Endothelial cell of hepatic sinusoid (primary cell): ENCODE data around the gene STAT3.

Experiments used
- in situ Hi-C: cut with HindIII; loops from 2 replicates; pipeline ENCODE4 v1.10.0; 2017; ENCODE audit warnings: low sequenced_read_pairs

The STAT3 gene

GRCh38 chr17:42283241-42284023 is 104.8 kb downstream of the STAT3 start:
- in situ Hi-C loops, result no loop called here

- in situ Hi-C loops, result no loop called here
Measured at GRCh38 chr17:42282478-42283080, 105.7 kb downstream of the STAT3 start.

- in situ Hi-C loops, result no loop called here
Measured at GRCh38 chr17:42281571-42282096, 106.6 kb downstream of the STAT3 start.

DNA sequence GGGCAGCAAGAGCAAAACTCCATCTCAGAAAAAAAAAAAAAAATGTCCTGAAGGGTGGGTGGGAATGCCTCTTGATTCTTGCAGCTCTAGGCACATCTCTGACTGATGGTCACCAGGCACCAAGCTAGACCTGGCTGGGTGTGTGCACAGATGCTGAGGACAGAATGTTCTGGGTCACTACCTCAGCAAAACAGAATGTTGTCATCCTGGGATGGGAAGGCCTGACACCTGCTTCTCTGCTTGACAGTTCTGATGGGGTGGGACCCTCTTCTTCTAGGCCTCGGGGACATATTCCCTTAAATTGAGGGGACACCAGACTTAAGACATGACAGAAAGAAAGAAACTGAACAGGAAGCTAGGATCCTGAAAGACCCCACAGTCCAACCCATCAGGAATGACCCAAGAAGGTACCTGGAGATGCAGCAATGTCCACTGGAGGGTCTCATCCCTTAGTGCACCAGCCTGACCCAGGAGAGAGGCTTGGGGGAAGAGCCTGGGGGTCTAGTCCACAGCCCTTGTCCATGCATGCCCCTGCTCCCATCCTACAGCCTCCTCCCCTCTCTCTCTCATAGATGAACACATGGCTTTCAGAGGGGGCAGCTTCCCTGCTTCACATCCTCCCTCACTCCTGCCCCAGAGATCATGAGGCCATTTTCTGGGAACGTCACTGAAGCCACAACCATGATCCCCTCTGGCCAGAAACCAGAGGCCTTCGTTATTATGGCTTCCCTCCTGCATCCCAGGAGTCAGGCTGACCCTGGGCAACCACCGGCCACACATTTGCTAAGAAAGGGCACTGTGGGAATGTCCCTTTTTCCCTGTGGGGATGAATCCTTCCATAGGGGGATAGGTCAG is 108.2 kb downstream of the STAT3 start:
- in situ Hi-C loops, result no loop called here

DNA sequence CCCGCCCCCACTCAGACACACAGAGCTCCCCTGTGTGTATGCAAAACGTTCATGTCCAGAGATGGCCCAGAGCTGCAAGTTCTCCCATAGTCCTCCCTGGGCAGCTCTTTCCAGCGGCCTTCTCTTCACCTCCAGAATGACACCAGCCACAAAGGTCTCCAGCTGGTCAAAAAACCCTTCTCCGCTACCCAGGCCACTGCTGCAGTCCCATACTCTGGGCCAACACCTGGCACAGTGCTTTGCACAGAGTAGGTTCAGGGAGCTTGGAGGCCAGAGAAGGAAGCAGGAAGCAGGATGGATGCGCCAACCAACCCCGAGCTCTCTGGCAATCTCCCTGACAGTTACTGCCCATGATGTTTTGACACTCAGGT is 110.9 kb downstream of the STAT3 start:
- in situ Hi-C loops, result no loop called here

- in situ Hi-C loops, result no loop called here
Measured at GRCh38 chr17:42276609-42277341, 111.5 kb downstream of the STAT3 start.

DNA sequence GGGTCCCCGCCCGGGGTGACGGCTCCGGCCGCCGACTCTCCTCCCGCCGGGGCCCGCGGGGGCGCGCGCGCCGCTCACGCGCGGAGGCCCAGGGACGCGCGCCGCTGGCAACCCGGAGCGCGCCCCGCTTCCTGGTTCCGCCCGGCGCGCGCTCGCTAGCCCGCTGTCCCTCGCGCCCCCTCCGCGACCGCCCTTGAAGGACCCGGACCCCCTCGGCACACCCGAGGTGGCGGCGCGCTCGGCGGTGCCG is 112.0 kb downstream of the STAT3 start, which contains the start of gene STAT5B:
Gene STAT5B (minus strand): TSS at position 33 of the 250 bp plus-strand sequence. CDS start 44,264 bp downstream, outside the sequence.
- in situ Hi-C loops, result no loop called here

DNA sequence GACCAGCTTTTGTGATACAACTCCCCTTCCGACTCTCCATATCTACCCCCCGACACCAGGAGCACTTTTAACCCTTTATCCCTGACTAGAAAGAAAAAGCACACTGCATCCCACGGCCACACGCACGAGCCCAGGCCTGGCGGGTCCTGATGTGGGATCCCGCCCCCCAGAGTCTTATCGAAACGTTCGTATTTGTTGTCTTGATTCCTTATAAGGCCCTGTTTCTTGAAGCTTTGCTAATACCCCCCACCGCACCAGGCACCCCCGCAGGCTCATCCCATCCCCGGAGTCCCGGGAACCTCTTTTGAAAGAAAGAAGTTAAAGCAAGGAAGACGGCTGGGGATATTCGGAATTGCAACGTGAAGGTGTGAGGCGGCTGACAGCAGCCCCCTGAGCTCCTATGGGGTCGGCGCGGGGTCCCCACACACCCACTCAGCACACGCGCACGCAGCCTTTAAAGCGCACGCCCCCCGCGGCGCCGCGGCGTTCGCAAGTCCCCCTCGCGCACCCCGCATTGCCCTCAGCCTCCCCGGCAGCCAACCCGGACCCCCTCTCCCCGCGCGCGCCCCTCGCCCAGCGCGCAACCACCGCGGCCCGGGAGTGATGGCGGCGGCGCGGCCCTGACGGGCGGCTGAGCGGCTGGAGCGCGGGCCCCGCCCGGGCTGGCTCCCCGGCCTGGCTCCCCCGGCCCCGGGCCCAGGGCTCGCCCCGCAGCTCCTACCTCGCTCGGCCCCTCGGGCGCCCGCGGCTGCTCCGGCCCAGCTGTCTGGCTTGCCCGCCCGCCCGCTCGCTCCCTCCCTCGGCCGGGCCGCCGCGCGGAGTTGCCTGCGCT is 112.5 kb downstream of the STAT3 start:
- in situ Hi-C loops, result no loop called here

GRCh38 chr17:42274812-42275526 is 113.3 kb downstream of the STAT3 start:
- in situ Hi-C loops, result loop anchor here (5.0 kb wide), 1 partner anchor 68 kb away; no protein-coding TSS in a partner anchor

GRCh38 chr17:42274253-42274542 is 114.0 kb downstream of the STAT3 start:
- in situ Hi-C loops, result loop anchor here (5.0 kb wide), 1 partner anchor 67 kb away; no protein-coding TSS in a partner anchor

DNA sequence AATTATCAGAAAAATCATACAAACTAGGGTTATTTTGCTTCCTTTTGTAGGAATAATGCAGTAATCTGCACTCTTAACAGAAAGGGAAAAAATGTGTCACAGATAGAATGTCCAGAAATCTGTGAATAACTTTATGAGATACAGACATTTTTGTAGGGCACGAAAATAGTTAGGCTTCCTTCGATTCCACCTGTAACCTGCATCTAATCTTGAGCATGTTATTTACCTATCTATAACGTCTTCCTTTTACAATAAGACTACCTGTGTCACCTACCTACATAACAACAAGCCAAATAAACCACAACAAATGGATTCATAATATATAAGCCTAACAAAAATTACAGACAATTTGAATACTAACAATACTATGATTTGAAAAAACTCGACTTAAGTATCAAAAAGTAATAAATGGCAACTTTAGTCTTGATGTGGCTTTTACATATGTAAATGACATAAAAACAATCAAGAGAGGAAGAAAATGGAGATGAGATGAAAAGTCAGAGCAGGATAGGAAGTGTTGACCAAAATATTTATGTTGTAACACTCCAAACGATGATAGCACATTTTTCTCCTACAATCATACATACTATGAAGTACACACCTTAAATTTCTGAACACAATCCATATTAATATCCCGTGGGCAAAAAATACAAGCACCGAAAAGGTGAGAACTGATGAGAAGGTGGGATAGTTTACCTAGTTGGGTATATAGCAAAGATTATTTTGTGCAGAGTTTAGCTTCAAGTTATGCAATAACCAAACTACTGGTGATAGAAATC is 114.6 kb downstream of the STAT3 start:
- in situ Hi-C loops, result loop anchor here (5.0 kb wide), 1 partner anchor 66 kb away; no protein-coding TSS in a partner anchor

- in situ Hi-C loops, result loop anchor here (5.0 kb wide), 1 partner anchor 65 kb away; no protein-coding TSS in a partner anchor
Measured at GRCh38 chr17:42272162-42272907, 115.9 kb downstream of the STAT3 start.

- in situ Hi-C loops, result loop anchor here (5.0 kb wide), 1 partner anchor 64 kb away; no protein-coding TSS in a partner anchor
Measured at GRCh38 chr17:42271779-42272035, 116.5 kb downstream of the STAT3 start.

GRCh38 chr17:42271006-42271778 is 117.0 kb downstream of the STAT3 start:
- in situ Hi-C loops, result loop anchor here (5.0 kb wide), 1 partner anchor 64 kb away; no protein-coding TSS in a partner anchor

DNA sequence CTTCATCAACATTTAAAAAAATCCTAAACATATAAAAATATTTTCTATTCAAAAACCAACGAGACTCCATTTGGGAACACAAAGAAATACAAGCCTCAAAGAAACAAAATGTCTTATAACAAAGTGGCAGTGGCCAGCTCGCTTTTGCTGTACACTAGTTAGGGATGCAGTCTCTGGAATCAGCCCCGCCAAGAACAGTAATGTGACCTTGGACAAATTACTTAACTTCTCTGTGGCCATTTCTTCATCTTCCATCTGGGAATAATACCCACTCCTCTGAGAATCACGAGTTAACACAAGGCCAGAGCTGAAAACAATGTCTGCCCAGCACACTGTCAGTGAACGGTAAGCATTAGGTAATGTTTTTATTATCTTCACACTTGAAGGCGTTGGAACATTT is 117.6 kb downstream of the STAT3 start:
- in situ Hi-C loops, result loop anchor here (5.0 kb wide), 1 partner anchor 63 kb away; no protein-coding TSS in a partner anchor

DNA sequence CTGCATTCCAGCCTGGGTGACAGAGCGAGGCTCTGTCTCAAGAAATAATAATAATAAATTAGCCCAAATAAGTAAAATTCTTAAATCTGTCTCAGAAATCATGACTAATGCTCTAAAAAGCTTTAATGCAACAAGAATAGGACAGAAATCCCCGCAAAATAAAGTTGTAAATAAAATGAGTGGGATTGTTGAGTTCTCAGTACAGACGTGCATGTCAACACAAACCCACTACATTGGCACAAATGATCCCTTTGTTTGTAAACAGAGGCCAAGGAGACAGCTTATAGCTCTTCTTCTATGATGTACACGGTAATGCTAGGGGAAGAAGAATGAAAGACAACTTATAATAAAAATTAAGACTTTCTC is 118.1 kb downstream of the STAT3 start:
- in situ Hi-C loops, result loop anchor here (5.0 kb wide), 1 partner anchor 63 kb away; no protein-coding TSS in a partner anchor

DNA sequence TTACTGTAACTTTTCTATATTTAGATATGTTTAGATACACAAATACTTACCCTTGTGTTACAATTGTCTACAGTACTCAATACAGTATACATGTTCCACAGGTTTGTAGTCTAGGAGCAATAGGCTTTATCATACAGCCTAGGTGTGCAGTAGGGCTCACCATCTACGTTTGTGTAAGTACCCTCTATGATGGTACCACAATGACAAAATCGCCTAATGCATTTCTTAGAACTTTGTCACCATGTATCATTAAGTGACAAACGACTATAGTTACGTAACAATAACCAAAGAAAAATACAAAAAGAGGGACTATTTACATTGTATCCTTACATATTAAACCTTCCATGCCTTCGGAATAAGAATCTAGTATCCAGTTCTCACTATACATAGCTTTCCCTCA is 120.0 kb downstream of the STAT3 start:
- in situ Hi-C loops, result no loop called here
